Activated CD4-positive, CD25-positive, alpha-beta regulatory T cell treated with anti-CD3 and anti-CD28 coated beads, Interleukin-2, amount 50 U/mL, for 72 hours (primary cell): ENCODE measurements around the gene CD99L2.
"Not testable (repeated sequence)": the region's sequence is repeated elsewhere in the genome, so short reads cannot be mapped to it uniquely, and the experiment has no call there.

Experiments
- DNase-seq: peaks from one replicate; pipeline ENCODE4 v3.0.0; 2021

Gene CD99L2

DNA sequence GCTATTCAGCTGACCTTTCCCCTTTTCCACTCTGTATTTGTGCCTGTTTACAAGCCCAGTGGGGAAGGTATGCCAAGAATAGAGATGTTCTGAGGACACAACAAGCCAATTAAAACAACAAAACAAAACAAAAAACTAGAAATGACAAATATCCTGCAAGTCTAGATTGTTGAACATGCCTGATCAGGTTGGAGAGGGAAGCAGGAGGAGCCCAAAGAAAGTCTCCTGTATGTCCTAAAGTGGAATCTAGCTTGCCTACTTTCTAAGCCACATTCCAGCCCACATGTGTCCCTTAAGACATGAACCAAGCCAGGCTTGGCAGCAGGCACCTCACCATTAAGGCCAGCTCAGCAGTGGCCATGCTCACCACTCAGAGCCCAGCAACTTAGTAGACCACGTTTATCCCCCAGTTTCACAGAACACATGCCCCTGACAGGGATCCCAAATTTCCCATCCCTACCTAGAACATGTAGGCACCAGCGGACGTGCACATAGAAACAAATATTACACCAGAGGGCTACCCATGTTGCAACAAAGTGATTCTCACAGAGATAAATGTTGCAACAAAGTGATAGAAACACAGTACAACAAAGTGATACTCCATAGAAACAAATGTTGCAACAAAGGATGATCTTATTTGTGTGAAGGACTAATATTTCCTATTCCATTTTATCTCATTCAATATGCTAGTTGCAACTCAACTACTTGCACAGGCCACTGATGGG is 48.3 kb downstream of the CD99L2 start:
- no peak for DNase-seq

DNA sequence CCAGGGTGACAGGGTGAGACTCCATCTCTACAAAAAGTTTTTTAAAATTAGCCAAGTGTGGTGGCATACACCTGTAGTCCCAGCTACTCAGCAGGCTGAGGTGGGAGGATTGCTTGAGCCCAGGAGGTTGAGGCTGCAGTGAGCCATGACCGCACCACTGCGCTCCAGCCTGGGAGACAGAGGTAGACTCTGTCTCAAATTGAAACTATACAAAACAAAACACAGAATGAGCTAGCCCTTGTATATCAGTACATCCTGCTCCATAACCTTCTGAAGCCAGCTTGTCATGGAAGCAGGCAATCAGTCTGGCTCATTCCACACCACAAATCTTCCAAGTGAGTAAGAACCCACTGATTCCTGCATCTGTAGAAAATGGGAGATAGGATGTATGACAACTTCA is 49.0 kb downstream of the CD99L2 start:
- DNase-seq = no peak

DNA sequence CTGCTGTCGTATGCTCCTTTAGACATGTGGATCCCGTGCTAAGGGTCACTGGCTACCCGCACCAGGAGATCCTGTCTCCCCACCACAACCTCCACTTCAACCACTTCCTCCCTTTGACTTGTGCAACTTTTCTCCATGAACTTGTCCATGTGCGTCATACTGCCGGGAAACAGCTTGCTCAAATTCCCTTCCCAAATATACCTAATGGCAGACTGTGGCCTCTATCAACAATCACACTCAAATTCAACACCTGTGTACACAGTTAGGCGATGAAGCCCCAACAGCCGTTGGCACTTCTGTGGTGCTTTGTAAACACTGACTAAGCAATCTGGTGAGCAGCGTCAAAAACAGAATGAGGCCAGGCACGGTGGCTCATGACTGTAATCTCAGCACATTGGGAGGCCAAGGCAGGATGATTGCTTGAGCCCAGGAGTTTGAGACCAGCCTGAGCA is 49.5 kb downstream of the CD99L2 start:
- no peak for DNase-seq

DNA sequence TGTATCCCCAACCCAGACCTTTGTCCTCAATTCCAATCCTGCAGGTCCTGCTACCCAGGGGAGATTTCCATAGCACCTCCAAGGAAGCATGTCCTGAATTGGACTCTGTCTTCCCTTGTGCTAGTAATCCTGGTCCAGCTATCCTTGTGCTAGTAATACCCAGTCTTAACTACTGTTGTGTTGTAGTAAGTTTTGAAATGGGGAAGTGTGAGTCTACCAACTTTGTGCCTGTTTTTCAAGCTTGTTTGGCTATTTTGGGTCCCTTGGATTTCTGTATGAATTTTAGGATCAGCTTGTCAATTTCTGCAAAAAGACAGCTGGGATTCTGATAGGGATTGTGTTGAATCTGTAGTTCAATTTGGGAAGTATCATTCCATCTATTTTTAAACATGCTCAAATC is 51.4 kb downstream of the CD99L2 start:
- DNase-seq = no peak

DNA sequence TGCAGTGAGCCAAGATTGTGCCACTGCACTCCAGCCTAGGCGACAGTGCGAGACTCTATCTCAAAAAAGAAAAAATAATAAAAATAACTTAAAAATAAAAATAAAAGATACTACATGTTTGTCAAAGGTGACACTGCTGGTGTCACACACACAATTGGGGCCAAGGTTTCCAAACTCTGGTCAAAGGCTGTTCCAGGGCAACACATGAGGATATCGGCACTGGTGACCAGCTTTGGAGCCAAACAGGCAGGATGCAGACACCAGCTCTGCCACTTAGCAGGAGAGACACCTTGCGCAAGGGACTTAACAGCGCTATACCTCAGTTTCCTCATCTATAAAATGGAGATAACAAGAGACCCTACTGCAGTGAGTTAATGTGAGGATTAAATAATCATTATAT is 52.3 kb downstream of the CD99L2 start:
- no peak for DNase-seq

DNA sequence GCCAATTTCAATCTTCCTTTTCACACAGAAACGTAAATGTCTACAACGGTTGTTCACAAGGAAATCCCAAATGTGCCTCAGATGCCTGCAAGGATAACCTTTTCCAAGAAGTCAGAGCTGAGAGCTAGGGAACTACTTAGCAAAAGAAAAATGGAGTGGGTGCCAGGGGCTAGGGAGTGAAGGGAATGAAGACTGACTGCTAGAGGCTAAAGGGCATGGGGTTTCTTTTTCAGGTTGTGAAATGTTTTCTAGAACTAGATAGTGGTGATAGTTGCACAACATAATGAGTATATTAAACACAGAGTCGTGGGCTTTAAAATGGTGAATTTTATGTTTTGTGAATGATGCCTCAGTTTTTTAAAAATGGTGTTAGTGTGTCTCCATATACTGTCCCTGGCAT is 53.4 kb downstream of the CD99L2 start:
- no peak for DNase-seq

DNA sequence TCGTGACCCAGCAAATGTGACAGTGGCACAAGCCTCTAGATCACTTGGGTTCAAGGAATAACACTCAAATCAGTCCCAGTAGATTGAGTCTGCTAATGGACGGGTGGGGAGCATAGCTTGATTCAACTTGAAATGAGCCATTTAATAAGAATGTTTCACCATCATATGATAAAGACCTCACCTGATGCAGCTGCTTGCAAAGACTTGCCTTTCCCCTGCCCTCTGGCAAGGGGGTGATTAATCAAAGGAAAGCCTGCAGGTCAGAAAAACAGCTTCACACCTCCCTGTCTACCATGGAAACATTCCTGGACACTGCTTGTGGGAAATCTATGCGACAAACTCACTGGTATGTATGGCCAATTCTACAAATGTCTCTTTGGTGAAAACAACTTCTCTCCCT is 54.5 kb downstream of the CD99L2 start:
- no peak for DNase-seq

DNA sequence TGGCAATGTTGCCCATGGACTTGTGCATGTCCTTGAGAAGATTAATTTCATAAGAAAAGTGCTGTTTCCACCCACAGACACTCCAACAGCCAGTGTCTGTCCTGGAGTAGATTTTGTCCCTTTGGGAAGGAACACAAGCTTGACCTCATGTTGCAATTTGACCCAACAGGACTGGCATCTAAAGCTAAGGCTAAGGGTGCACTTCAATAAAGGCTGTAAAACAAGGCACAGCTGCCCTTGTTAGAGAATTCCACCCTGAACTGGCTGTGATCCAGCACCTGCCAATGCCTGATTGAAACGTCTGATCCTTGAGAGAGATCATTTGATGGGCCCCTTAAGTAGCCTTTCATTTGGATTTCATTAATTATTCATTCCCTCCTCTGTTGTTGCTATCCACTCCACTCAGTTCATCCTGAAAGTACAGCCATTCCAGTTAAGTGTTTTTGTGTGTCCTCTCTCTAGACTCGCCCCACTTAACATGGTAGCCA is 56.2 kb downstream of the CD99L2 start:
- no peak for DNase-seq

DNA sequence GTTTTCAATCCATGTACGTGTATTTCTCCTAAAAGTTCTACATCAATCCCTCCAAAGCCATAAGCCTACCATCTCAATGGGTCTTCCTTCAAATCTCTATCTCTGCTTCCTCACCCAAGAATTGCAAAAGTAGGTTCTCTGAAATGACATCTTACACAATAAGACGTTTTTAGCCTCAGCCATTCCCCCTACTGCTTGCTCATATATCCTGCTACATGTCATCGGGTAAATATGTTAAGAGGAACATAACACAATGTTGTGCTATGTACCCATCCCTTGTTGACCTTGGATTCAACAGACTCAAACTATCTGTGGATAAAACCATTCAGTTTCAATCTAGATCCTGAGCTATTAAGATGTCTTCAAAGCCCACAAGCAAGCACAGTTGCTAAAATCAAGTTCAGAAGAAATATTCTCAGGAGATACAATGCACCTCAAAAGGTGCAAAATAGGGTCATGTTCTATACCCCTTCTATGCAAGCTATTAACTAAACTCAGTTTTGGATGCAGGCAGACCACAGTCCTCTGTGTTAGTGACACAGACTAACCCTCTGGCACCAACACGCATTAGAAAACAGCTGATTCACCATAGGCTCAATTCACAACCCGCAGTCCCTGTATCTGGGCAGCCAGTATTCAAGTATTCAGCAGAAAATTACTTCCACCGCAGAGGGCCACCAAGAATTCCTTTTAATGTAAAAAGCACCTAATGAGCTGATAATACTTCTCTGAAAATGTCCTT is 56.8 kb downstream of the CD99L2 start:
- DNase-seq = no peak

DNA sequence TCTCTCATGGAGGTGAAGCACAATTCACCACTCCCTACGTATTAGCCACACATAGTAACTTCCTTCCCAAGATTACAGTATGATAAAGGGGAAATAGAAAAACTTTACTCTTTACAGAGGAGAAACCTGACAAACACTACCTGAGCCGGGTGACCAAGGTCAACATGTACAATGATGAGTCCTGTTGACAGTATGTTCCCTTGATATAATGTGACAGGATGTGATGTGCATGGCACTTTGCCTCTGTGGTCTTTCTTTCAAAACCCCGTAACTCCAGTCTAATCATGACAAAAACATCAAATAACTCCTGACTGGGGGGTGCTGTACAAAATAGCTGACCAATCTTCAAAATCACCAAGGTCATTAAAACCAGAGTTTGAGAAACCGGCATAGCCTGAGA is 60.6 kb downstream of the CD99L2 start:
- no peak for DNase-seq

DNA sequence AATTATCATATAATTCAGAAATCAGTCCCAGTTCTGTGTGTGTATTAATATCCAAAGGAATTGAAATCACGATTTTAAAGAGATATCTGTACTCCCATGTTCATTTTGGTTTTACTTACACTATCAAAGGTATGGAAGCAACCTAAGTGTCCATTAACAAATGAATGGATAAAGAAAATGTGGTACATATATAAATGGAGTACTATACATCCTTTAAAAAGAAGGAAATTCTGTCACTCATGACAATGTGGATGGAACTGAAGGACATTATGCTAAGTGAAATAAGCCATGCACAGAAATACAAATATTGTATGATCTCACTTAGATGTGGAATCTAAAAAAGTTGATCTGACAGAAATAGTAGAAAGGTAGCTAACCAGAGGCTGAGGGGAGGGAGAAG is 63.8 kb downstream of the CD99L2 start:
- DNase-seq = no peak

DNA sequence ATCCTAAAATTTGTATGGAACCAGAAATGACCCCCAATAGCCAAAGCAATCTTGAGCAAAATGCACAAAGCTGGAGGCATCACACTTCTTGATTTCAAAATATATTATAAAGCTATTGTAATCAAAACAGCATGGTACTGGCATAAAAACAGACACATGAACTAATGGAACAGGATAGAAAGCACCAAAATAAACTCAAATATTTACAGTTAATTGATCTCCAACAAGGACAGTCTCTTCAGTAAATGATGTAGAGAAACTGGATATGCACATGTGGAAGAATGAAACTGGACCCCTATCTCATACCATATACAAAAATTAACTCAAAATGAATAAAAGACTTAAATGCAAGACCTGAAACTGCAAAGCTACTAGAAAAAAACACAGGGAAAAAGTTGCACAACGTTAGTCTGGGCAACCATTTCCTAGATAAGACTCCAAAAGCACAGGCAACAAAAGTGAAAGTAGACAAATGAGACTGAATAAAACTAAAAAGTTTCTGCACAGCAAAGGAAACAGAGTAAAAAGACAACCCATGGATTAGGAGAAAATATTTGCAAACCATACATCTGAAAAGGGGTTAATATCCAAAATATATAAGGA is 64.9 kb downstream of the CD99L2 start:
- DNase-seq = no peak

DNA sequence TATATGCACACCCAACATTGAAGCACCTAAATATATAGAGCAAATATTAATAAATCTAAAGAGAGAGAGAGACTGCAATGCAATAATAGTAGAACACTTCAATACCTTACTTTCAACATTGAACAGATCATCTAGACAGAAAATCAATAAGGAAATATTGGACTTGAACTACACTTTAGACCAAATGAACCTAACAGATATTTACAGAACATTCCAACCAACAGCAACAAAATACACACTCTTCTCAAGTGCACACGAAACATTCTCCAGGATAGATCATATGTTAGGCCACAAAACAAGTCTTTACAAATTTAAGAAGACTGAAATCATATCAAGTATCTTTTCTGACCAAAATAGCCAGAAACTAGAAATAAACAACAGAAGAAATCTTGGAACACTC is 66.6 kb downstream of the CD99L2 start:
- DNase-seq = no peak

DNA sequence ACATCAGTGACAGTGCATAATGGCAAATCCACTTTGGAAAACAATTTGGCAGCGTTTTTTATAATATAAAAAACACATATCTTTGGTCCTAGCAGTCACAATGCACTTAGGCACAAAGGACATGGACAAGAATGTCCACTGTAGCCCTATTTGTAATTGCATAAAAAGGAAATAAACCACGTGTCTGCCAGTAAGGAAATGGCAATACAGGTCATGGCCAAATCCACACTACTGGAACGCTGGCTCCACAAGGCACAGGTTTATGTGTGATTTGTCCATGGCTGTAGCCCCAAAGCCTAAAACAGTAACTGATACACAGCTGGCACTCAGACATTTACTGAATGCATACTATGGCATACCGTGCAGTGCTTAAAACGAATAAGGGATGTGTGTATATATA is 69.7 kb downstream of the CD99L2 start:
- no peak for DNase-seq

DNA sequence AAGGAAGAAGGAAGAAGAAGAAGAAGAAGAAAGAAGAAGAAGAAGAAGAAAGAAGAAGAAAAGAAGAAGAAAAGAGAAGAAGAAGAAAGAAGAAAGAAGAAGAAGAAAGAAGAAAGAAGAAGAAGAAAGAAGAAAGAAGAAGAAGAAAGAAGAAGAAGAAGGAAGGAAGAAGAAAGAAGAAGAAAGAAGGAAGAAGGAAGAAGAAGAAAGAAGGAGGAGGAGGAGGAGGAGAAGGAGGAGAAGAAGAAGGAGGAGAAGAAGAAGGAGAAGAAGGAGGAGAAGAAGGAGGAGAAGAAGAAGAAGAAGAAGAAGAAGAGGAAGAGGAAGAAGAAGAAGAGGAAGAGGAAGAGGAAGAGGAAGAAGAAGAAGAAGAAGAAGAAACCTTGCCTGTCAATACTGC is 74.1 kb downstream of the CD99L2 start:
- DNase-seq = not testable (repeated sequence)

DNA sequence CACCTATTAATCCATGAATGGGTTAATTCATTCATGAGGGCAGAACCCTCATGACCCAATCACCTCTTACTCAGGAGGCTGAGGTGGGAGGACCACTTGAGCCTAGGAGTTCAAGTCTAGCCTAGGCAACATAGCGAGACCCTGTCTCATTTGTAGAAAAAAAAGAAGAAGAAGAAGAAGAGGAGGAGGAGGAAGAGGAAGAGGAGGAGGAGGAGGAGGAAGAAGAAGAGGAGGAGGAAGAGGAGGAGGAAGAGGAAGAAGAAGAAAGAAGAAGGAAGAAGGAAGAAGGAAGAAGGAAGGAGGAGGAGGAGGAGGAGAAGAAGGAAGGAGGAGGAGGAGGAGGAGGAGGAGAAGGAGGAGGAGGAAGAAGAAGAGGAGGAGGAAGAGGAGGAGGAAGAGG is 74.6 kb downstream of the CD99L2 start:
- DNase-seq = not testable (repeated sequence)

DNA sequence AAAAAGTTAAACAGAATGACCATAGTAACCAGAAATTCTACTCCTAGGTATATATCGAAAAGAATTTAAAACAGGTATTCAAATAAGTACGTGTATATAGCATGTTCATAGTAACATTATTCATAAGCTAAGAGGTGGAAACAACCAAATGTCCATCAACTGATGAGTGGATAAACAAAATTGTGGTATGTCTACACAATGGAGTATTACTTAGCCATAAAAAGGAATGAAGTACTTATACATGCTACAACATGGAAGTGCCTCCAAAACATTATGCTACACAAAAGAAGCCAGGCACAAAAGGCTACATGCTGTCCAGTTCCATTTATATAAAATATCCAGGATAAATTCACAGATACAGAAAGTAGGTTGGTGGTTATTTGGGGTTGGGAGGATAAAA is 76.5 kb downstream of the CD99L2 start:
- no peak for DNase-seq

DNA sequence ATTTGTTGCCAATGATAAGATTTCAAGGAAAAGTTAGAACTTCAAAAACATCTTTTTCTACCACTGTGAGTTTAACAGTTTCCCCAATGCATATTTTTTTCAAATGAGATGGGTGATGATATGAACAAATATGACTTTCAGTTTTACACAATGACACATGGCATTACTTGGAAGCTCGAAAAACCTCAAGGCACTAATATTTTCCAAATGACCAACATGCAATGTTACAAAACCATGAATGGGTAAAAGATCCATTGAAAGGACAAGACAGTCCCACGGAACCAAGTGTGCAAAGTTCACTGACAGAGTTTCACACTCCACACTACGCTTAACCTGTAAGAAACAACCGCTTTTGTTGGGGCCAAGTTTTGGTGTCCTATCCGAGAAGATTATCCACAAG is 84.5 kb downstream of the CD99L2 start:
- no peak for DNase-seq

DNA sequence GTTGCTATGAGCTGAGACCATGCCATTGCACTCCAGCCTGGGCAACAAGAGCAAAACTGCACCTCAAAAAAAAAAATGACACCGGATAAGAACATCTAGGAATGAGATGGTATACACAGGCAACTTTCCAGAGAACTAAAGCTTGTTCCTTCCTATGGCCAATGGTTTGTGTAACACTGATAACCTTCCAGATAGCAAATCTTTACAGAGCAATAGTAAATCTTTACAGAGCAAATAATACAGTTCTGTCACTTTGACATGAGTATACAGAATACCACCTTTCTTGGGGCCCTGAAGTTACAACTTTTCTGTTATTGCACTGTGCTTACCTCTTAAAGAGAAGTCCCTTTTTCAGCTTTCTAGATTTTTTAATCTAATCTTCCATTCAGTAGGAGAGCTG is 91.6 kb downstream of the CD99L2 start:
- no peak for DNase-seq

DNA sequence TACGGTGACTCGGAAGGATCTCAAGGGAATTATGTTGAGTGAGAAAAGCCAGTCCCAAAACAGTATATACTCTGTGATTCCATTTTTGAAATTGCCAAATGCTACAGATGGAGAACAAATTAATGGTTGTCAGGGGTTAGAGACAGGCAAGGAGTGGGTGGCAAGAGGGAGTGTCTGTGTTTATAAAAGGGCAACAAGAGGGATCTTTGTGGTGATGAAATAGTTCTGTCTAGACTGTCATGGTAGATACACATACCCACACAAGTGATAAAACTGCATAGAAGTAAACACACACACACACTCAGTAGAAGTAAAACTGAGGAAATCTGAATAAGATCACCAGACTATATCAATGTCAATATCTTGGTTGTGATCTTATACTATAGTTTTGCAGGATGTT is 92.7 kb downstream of the CD99L2 start:
- DNase-seq = no peak

DNA sequence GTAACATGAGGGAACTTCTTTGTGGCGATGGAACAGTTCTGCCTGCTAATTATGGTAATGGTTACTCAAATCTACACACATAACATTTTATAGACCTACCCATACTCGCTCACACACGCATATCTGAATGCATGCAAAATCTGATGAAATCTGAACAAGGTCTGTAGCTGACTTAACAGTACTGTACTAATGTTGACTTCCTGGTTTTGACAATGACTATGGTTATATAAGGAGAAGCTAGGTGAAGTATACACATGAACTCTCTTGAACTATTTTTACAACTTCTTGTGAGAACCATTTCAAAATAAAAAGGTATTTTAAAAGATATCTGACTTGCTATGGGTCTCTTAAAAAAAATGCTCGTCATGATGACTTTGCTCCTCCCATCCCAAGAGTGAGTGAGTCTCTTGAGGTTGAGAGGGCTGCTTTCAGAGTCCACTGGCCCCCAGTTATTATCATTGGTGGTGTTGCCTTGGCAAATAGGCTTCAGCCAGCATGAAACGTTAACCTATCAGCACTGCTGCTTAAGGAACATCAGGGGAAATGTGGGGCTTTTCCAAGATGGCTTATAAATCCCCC is 105.4 kb downstream of the CD99L2 start:
- DNase-seq = no peak

DNA sequence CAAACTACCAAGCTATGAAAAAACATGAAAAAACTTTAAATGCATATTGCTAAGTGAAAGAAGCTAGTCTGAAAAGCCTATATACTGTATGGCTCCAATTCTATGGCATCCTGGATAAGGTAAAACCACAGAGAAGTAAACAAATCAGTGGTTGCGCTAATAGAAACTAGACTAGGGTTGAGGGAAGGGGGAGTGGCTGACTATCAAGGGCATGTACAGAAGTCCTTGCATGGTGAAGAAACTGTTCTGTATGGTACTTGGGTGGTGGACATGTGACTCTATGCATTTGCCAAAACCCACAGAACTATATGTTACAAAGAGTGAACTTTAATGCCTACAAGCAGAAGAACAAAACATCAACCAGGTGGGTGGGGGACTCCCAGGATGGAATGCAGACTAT is 108.4 kb downstream of the CD99L2 start:
- no peak for DNase-seq

DNA sequence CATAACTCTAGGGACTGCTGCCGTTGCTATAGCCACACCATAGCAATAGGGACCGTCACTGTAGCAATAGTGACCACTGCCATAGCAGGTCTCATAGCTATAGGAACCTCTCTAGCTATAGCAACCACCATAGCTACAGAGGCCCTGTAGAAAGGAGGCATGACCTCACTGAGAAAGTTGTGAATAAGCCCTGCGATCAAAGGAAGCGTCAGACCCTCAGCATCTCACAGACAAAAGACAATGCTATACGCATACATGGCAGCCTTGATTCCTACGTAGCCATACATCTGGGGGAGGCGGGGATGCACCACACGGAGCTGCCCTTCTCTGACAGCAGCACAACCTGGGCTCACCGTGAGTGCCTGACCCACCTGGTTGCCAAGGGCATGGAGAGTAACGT is 116.8 kb downstream of the CD99L2 start:
- no peak for DNase-seq

DNA sequence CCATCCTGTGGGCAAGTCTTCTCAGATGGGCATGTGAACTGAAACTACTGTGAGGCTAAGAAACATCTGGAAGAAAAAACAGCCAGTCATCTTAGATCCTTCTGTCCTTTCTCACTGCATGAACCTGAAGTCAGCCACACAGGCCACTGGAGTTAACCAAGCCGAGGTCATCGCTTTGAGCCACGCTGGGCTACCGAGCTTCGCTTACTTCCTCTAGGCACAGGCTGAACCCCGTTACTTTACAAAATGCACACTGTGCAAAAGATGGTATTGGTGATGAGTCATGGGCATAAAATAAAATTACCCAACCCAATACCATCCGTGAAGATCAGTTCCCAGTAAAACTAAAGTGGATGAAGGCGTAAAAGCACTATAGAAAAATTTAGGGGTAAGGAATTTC is 119.1 kb downstream of the CD99L2 start:
- no peak for DNase-seq
